WTC11 (cell line): ENCODE data around the gene LRRFIP1. TPM values are rescaled to one million over a fixed set of nuclear protein-coding genes. Genes with fewer than 3 reads are reported as not detected.

Experiments
- ATAC-seq: fragments of 200-7000 bp; cut with Tn5 transposase; 2 replicates; pipeline ENCODE4 v1.10.0; 2021; ENCODE audit warnings: mild to moderate bottlenecking, moderate library complexity
- CTCF ChIA-PET: fragments of 300-600 bp; sonication (Branson Sonifier 250); formaldehyde crosslinking; loops from one replicate; lab custom pipeline; 2021; ENCODE audit warnings: antibody characterized with exemption; lab: Charles Lee
- POLR2A ChIA-PET: fragments of 350-600 bp; sonication (Branson Sonifier 250); formaldehyde crosslinking; loops from one replicate; lab custom pipeline; 2021; ENCODE audit warnings: antibody characterized with exemption; lab: Charles Lee
- DNase-seq: peaks from one replicate; pipeline ENCODE4 v3.0.0; 2021; ENCODE audit warnings: low spot score
- H3K27ac Mint-ChIP-seq: 2 replicates; pipeline ENCODE4 v1.8.0; 2021; ENCODE audit warnings: mixed read lengths
- H3K27me3 Mint-ChIP-seq: 2 replicates; pipeline ENCODE4 v1.8.0; 2021; ENCODE audit warnings: low read depth, mild to moderate bottlenecking, moderate library complexity, mixed read lengths
- H3K36me3 Mint-ChIP-seq: 2 replicates; pipeline ENCODE4 v1.8.0; 2021; ENCODE audit warnings: mixed read lengths
- H3K4me1 Mint-ChIP-seq: 2 replicates; pipeline ENCODE4 v1.8.0; 2022; ENCODE audit warnings: mixed read lengths
- H3K4me3 Mint-ChIP-seq: 2 replicates; pipeline ENCODE4 v1.8.0; 2021; ENCODE audit warnings: mild to moderate bottlenecking, moderate library complexity, mixed read lengths
- H3K9me3 Mint-ChIP-seq: 2 replicates; pipeline ENCODE4 v1.8.0; 2021; ENCODE audit warnings: mixed read lengths
- CBFB ChIP-seq: sonication (generic); formaldehyde crosslinking; IDR thresholded peaks from 2 replicates; pipeline ENCODE4 v1.8.1; 2022; ENCODE audit warnings: mild to moderate bottlenecking, low read depth, missing genetic modification reagents
- E2F5 ChIP-seq: sonication (generic); formaldehyde crosslinking; IDR thresholded peaks from 2 replicates; pipeline ENCODE4 v1.8.1; 2022; ENCODE audit warnings: mild to moderate bottlenecking, moderate library complexity, missing genetic modification reagents
- EMX1 ChIP-seq: fragments of 250-450 bp; sonication (Bioruptor Pico); IDR thresholded peaks from 2 replicates; pipeline ENCODE4 v1.8.0; 2021; ENCODE audit warnings: mild to moderate bottlenecking
- ESRRA ChIP-seq: sonication (generic); formaldehyde crosslinking; IDR thresholded peaks from 2 replicates; pipeline ENCODE4 v1.8.1; 2022; ENCODE audit warnings: mild to moderate bottlenecking, missing genetic modification reagents, borderline replicate concordance
- ETV6 ChIP-seq: sonication (generic); formaldehyde crosslinking; IDR thresholded peaks from 2 replicates; pipeline ENCODE4 v1.8.1; 2022; ENCODE audit warnings: mild to moderate bottlenecking, missing genetic modification reagents
- GABPB1 ChIP-seq: sonication (generic); formaldehyde crosslinking; IDR thresholded peaks from 2 replicates; pipeline ENCODE4 v1.8.1; 2023; ENCODE audit warnings: mild to moderate bottlenecking, missing genetic modification reagents
- GTF2I ChIP-seq: fragments of 250-450 bp; sonication (Bioruptor Pico); conservative IDR thresholded peaks from 2 replicates; pipeline ENCODE4 v1.4.0; 2021; ENCODE audit warnings: mild to moderate bottlenecking
- NFATC4 ChIP-seq: fragments of 250-450 bp; sonication (Bioruptor Pico); IDR thresholded peaks from 2 replicates; pipeline ENCODE4 v1.9.0; 2021; ENCODE audit warnings: mild to moderate bottlenecking
- SMAD3 ChIP-seq: sonication (generic); formaldehyde crosslinking; IDR thresholded peaks from 2 replicates; pipeline ENCODE4 v1.8.0; 2022; ENCODE audit warnings: missing genetic modification reagents, mild to moderate bottlenecking, borderline replicate concordance
- TEAD1 ChIP-seq: sonication (generic); formaldehyde crosslinking; IDR thresholded peaks from 2 replicates; pipeline ENCODE4 v1.8.0; 2022; ENCODE audit warnings: mild to moderate bottlenecking, missing genetic modification reagents
- ZBTB21 ChIP-seq: sonication (generic); formaldehyde crosslinking; IDR thresholded peaks from 2 replicates; pipeline ENCODE4 v1.8.1; 2023; ENCODE audit warnings: mild to moderate bottlenecking, missing genetic modification reagents, borderline replicate concordance
- ZNF232 ChIP-seq: sonication (generic); formaldehyde crosslinking; IDR thresholded peaks from 2 replicates; pipeline ENCODE4 v1.8.0; 2022; ENCODE audit warnings: mild to moderate bottlenecking, missing genetic modification reagents
- ZNF396 ChIP-seq: fragments of 250-450 bp; sonication (Bioruptor Pico); IDR thresholded peaks from 2 replicates; pipeline ENCODE4 v1.8.0; 2021; ENCODE audit warnings: mild to moderate bottlenecking, moderate library complexity, borderline replicate concordance
- ZNF416 ChIP-seq: fragments of 250-450 bp; sonication (Bioruptor Pico); IDR thresholded peaks from 2 replicates; pipeline ENCODE4 v1.9.0; 2021; ENCODE audit warnings: mild to moderate bottlenecking, inconsistent platforms
- ZNF671 ChIP-seq: fragments of 250-450 bp; sonication (Bioruptor Pico); IDR thresholded peaks from 2 replicates; pipeline ENCODE4 v1.8.0; 2021; ENCODE audit warnings: mild to moderate bottlenecking
- total RNA-seq: library from RNA; stranded (reverse); gene quantifications from 3 replicates; pipeline ENCODE4 v1.2.3, GENCODE V29; 2021
- TF ChIP-seq, protein P1 (sequence below): sonication (generic); formaldehyde crosslinking; IDR thresholded peaks from 2 replicates; pipeline ENCODE4 v1.8.0; 2023; ENCODE audit warnings: missing genetic modification reagents
- TF ChIP-seq, protein P2 (sequence below): sonication (generic); formaldehyde crosslinking; IDR thresholded peaks from 2 replicates; pipeline ENCODE4 v1.8.1; 2023; ENCODE audit warnings: mild to moderate bottlenecking, missing genetic modification reagents, borderline replicate concordance
- TF ChIP-seq, protein P3 (sequence below): sonication (generic); formaldehyde crosslinking; IDR thresholded peaks from 2 replicates; pipeline ENCODE4 v1.8.0; 2022; ENCODE audit warnings: mild to moderate bottlenecking, missing genetic modification reagents
- TF ChIP-seq, protein P4 (sequence below): sonication (generic); formaldehyde crosslinking; IDR thresholded peaks from 2 replicates; pipeline ENCODE4 v1.8.1; 2023; ENCODE audit warnings: mild to moderate bottlenecking, missing genetic modification reagents

The LRRFIP1 gene
- total RNA-seq, 1 experiment from 2014 or later: 88.4 TPM

- Mint-ChIP-seq H3K36me3 (peaks cover 77% of the 10 kb centered on the region), H3K27ac (no peak overlapping the region), H3K9me3 (no peaks in the 10 kb centered on the region), H3K27me3 (no peaks in the 10 kb centered on the region), H3K4me3 (no peak overlapping the region), H3K4me1 (no peaks in the 10 kb centered on the region)
- POLR2A ChIA-PET: no interaction called here
- CTCF ChIA-PET: no interaction called here
- ATAC-seq (no peak), DNase-seq (no peak)
- TF ChIP-seq ESRRA (no peak), GTF2I (CRISPR knock-in tag) (no peak), CBFB (CRISPR knock-in tag) (no peak), NFATC4 (CRISPR knock-in tag) (no peak), ETV6 (no peak), EMX1 (no peak), GABPB1 (no peak)
Observed at GRCh38 chr2:237752761-237753165, 125.4 kb downstream of the LRRFIP1 start.

GRCh38 chr2:237754182-237754581 lies 126.8 kb downstream of the LRRFIP1 start:
- Mint-ChIP-seq H3K27ac (no peak overlapping the region), H3K27me3 (no peaks in the 10 kb centered on the region), H3K9me3 (no peaks in the 10 kb centered on the region), H3K4me3 (no peak overlapping the region)
- ChIA-PET POLR2A (no interaction called here), CTCF (interaction anchor here (1.2 kb wide), 2 partner anchors 182 to 241 kb away, joined by 3 to 4 read pairs; no protein-coding TSS in a partner anchor)
- DNase-seq: no peak
- TF ChIP-seq, protein P1, sequence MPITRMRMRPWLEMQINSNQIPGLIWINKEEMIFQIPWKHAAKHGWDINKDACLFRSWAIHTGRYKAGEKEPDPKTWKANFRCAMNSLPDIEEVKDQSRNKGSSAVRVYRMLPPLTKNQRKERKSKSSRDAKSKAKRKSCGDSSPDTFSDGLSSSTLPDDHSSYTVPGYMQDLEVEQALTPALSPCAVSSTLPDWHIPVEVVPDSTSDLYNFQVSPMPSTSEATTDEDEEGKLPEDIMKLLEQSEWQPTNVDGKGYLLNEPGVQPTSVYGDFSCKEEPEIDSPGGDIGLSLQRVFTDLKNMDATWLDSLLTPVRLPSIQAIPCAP (CRISPR knock-in tag): no peak
- TF ChIP-seq SMAD3 (CRISPR knock-in tag) (no peak), ZNF416 (CRISPR knock-in tag) (no peak), NFATC4 (CRISPR knock-in tag) (no peak), ZBTB21 (CRISPR knock-in tag) (no peak), TEAD1 (CRISPR knock-in tag) (no peak)
- TF ChIP-seq, protein P2, sequence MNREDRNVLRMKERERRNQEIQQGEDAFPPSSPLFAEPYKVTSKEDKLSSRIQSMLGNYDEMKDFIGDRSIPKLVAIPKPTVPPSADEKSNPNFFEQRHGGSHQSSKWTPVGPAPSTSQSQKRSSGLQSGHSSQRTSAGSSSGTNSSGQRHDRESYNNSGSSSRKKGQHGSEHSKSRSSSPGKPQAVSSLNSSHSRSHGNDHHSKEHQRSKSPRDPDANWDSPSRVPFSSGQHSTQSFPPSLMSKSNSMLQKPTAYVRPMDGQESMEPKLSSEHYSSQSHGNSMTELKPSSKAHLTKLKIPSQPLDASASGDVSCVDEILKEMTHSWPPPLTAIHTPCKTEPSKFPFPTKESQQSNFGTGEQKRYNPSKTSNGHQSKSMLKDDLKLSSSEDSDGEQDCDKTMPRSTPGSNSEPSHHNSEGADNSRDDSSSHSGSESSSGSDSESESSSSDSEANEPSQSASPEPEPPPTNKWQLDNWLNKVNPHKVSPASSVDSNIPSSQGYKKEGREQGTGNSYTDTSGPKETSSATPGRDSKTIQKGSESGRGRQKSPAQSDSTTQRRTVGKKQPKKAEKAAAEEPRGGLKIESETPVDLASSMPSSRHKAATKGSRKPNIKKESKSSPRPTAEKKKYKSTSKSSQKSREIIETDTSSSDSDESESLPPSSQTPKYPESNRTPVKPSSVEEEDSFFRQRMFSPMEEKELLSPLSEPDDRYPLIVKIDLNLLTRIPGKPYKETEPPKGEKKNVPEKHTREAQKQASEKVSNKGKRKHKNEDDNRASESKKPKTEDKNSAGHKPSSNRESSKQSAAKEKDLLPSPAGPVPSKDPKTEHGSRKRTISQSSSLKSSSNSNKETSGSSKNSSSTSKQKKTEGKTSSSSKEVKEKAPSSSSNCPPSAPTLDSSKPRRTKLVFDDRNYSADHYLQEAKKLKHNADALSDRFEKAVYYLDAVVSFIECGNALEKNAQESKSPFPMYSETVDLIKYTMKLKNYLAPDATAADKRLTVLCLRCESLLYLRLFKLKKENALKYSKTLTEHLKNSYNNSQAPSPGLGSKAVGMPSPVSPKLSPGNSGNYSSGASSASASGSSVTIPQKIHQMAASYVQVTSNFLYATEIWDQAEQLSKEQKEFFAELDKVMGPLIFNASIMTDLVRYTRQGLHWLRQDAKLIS (CRISPR knock-in tag): no peak
- TF ChIP-seq, all 79 proteins: peak for 0
- no peak for ATAC-seq
- Mint-ChIP-seq H3K4me1 (no peaks in the 10 kb centered on the region), H3K36me3 (peaks cover 71% of the 10 kb centered on the region)

- H3K9me3 Mint-ChIP-seq: no peaks in the 10 kb centered on the region
- DNase-seq: no peak
- TF ChIP-seq E2F5 (CRISPR knock-in tag) (no peak), ZNF232 (CRISPR knock-in tag) (no peak), ZNF671 (no peak), ZNF396 (CRISPR knock-in tag) (no peak)
- TF ChIP-seq, protein P3, sequence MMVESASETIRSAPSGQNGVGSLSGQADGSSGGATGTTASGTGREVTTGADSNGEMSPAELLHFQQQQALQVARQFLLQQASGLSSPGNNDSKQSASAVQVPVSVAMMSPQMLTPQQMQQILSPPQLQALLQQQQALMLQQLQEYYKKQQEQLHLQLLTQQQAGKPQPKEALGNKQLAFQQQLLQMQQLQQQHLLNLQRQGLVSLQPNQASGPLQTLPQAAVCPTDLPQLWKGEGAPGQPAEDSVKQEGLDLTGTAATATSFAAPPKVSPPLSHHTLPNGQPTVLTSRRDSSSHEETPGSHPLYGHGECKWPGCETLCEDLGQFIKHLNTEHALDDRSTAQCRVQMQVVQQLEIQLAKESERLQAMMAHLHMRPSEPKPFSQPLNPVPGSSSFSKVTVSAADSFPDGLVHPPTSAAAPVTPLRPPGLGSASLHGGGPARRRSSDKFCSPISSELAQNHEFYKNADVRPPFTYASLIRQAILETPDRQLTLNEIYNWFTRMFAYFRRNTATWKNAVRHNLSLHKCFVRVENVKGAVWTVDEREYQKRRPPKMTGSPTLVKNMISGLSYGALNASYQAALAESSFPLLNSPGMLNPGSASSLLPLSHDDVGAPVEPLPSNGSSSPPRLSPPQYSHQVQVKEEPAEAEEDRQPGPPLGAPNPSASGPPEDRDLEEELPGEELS (CRISPR knock-in tag): no peak
- TF ChIP-seq, protein P4, sequence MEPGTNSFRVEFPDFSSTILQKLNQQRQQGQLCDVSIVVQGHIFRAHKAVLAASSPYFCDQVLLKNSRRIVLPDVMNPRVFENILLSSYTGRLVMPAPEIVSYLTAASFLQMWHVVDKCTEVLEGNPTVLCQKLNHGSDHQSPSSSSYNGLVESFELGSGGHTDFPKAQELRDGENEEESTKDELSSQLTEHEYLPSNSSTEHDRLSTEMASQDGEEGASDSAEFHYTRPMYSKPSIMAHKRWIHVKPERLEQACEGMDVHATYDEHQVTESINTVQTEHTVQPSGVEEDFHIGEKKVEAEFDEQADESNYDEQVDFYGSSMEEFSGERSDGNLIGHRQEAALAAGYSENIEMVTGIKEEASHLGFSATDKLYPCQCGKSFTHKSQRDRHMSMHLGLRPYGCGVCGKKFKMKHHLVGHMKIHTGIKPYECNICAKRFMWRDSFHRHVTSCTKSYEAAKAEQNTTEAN (CRISPR knock-in tag): no peak
- no peaks in the 10 kb centered on the region for H3K4me1 Mint-ChIP-seq
- H3K27me3 Mint-ChIP-seq: no peaks in the 10 kb centered on the region
- no peak overlapping the region for H3K4me3 Mint-ChIP-seq
- no peak overlapping the region for H3K27ac Mint-ChIP-seq
- peaks cover 72% of the 10 kb centered on the region for H3K36me3 Mint-ChIP-seq
- POLR2A ChIA-PET: interaction anchor here (0.5 kb wide), 1 partner anchor 28 kb away, joined by 6 read pairs; no protein-coding TSS in a partner anchor
- CTCF ChIA-PET: interaction anchor here (0.6 to 1.2 kb wide), 3 partner anchors 183 to 436 kb away, joined by 3 to 6 read pairs (median 4); no protein-coding TSS in a partner anchor
- no peak for ATAC-seq
Observed at GRCh38 chr2:237754626-237755248, 127.3 kb downstream of the LRRFIP1 start.
